ENCODE data around the gene RAB1A. TPM values are rescaled to one million over a fixed set of nuclear protein-coding genes. Genes with fewer than 3 reads are reported as not detected.

The RAB1A gene
- total and polyA plus RNA-seq, 2 of the 13 experiments (the other 11 are each of a cell fraction or from before 2014, with no cell fraction given), result 206 to 226 TPM

DNA sequence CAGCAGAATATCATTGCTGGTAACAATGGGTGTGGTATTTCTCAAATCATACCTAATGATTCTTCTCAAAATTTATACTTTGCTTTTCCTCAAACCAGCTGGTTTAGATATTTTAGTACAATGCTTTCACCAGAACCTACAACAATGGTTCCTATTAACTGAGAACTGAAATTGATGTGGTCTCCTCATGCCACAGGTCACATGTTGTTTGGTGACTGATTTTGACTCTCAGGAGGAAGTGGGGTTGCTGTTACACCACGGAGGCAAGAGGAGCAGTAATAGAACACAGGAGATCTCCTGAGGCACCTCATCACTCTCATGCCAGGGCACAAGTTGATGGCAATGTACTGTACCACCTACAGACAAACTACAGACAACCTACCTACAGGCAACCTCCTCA, 76.7 kb downstream of the RAB1A start:
- H3K4me3 ChIP-seq (replicated peaks in 1 of 3; ENCODE audit: insufficient read depth in 1 of 3, low read depth in 2 of 3, low read length in 3 of 3), result no peak overlapping the region
- TF ChIP-seq ZNF576 (CRISPR knock-in tag; IDR thresholded peaks at IDR 0.05), result no peak
- TF ChIP-seq ZFYVE20 (CRISPR knock-in tag; IDR thresholded peaks at IDR 0.05; ENCODE audit: borderline replicate concordance, low read depth), result no peak
- ChIA-PET POLR2A (no interaction called here), CTCF (ENCODE audit: low intra/inter-chr PET ratio, low total read pairs) (no interaction called here)
- FAIRE-seq (no peak), ATAC-seq (no peak), DNase-seq (ENCODE audit: low spot score) (no peak)
- BruUV-seq (replicated peaks), result no TSS peak
- H2AFZ ChIP-seq (ENCODE audit: low read length), result no peak overlapping the region
- in situ Hi-C loops (cut with HindIII; ENCODE audit: extremely low pct_ligation_motif_present, low pct_unique_long_range_greater_than_20kb), result loop anchor here (25.0 kb wide), 1 partner anchor 509 kb away; no protein-coding TSS in a partner anchor
- H3K4me2 ChIP-seq (ENCODE audit: low read depth, low read length), result no peak overlapping the region
- no peak overlapping the region for H3K9ac ChIP-seq (ENCODE audit: insufficient read depth, low read depth, low read length)
- H3K36me3 ChIP-seq (replicated peaks in 1 of 2; ENCODE audit: control insufficient read depth in 1 of 2, insufficient read depth in 2 of 2, low read length in 2 of 2), result no peaks in the 10 kb centered on the region
- H3K27me3 ChIP-seq (ENCODE audit: control insufficient read depth in 1 of 2, insufficient read depth in 2 of 2, low read length in 2 of 2), result no peaks in the 10 kb centered on the region; a peak in 1 of 5 replicates
- no peaks in the 10 kb centered on the region for H3K9me3 ChIP-seq (ENCODE audit: low read length)
- H3K27ac ChIP-seq (ENCODE audit: extremely low read length, insufficient read depth, low read length), result no peak overlapping the region
- peaks cover 17% of the 10 kb centered on the region for H3K79me2 ChIP-seq (ENCODE audit: insufficient read depth, low read length)
- H4K20me1 ChIP-seq (ENCODE audit: insufficient read depth, low read length), result no peaks in the 10 kb centered on the region
- peaks cover 47% of the 10 kb centered on the region for H3K4me1 ChIP-seq (ENCODE audit: insufficient read depth, low read length)
- intact Hi-C loops (cut with micrococcal nuclease; ENCODE audit: unreplicated experiment), result loop anchor here (10.0 kb wide), 1 partner anchor 522 kb away; no protein-coding TSS in a partner anchor
- 42% methylated on average over 1 of the region's 1 CpG for WGBS (ENCODE audit: low lambda C conversion rate)

DNA sequence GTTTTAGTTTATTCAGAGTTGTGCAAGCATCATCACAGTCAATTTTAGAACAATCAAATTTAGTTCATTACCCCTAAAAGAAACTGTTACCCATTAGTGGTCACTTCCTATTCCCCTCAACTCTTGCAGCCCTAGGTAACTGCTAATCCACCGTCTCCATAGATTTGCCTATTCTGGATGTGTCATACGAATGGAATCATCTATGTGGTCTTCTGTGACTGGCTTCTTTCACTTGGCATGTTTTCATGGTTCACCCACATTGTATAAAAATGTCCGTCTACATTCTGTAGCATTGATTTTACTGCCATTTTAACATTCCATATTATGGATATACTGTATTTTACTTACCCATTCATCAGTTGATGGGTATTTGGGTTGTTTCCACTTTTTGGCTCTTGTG, 79.0 kb downstream of the RAB1A start:
- peaks cover 0 to 4% of the 10 kb centered on the region in 2 experiments; a peak in 1 of 5 replicates for H3K36me3 ChIP-seq (replicated peaks in 1 of 2; ENCODE audit: control insufficient read depth in 1 of 2, insufficient read depth in 2 of 2, low read length in 2 of 2)
- WGBS (ENCODE audit: low lambda C conversion rate), result over 99% methylated on average over 3 of the region's 3 CpGs
- H2AFZ ChIP-seq (ENCODE audit: low read length), result no peak overlapping the region
- H4K20me1 ChIP-seq (ENCODE audit: insufficient read depth, low read length), result no peaks in the 10 kb centered on the region
- no peak overlapping the region for H3K4me3 ChIP-seq (replicated peaks in 1 of 3; ENCODE audit: insufficient read depth in 1 of 3, low read depth in 2 of 3, low read length in 3 of 3)
- no peak for ATAC-seq
- no peaks in the 10 kb centered on the region for H3K9me3 ChIP-seq (ENCODE audit: low read length)
- TF ChIP-seq MAFK (conservative IDR thresholded peaks at IDR 0.05 in 1 of 2, IDR thresholded peaks at IDR 0.05 in 1 of 2; ENCODE audit: low read length in 2 of 2) (no peak), ZNF589 (CRISPR knock-in tag; conservative IDR thresholded peaks at IDR 0.05) (no peak), POLR2AphosphoS2 (IDR thresholded peaks at IDR 0.05; ENCODE audit: low read depth, low read length) (no peak), ZNF816 (CRISPR knock-in tag; IDR thresholded peaks at IDR 0.05; ENCODE audit: borderline replicate concordance) (no peak), HOXA5 (CRISPR knock-in tag; IDR thresholded peaks at IDR 0.05) (no peak), CC2D1A (CRISPR knock-in tag; IDR thresholded peaks at IDR 0.05) (no peak), SMC3 (IDR thresholded peaks at IDR 0.05; ENCODE audit: low read length) (no peak), RFX3 (CRISPR knock-in tag; IDR thresholded peaks at IDR 0.05) (no peak), ERF (CRISPR knock-in tag; IDR thresholded peaks at IDR 0.05) (no peak), ZNF747 (CRISPR knock-in tag; IDR thresholded peaks at IDR 0.05; ENCODE audit: borderline replicate concordance) (no peak), ZNF713 (CRISPR knock-in tag; IDR thresholded peaks at IDR 0.05) (no peak), DR1 (CRISPR knock-in tag; IDR thresholded peaks at IDR 0.05) (no peak)
- TF ChIP-seq, protein P1, sequence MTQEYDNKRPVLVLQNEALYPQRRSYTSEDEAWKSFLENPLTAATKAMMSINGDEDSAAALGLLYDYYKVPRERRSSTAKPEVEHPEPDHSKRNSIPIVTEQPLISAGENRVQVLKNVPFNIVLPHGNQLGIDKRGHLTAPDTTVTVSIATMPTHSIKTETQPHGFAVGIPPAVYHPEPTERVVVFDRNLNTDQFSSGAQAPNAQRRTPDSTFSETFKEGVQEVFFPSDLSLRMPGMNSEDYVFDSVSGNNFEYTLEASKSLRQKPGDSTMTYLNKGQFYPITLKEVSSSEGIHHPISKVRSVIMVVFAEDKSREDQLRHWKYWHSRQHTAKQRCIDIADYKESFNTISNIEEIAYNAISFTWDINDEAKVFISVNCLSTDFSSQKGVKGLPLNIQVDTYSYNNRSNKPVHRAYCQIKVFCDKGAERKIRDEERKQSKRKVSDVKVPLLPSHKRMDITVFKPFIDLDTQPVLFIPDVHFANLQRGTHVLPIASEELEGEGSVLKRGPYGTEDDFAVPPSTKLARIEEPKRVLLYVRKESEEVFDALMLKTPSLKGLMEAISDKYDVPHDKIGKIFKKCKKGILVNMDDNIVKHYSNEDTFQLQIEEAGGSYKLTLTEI (CRISPR knock-in tag; conservative IDR thresholded peaks at IDR 0.05), result no peak
- TF ChIP-seq, protein P2, sequence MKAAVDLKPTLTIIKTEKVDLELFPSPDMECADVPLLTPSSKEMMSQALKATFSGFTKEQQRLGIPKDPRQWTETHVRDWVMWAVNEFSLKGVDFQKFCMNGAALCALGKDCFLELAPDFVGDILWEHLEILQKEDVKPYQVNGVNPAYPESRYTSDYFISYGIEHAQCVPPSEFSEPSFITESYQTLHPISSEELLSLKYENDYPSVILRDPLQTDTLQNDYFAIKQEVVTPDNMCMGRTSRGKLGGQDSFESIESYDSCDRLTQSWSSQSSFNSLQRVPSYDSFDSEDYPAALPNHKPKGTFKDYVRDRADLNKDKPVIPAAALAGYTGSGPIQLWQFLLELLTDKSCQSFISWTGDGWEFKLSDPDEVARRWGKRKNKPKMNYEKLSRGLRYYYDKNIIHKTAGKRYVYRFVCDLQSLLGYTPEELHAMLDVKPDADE (CRISPR knock-in tag; IDR thresholded peaks at IDR 0.05), result no peak
- ChIA-PET CTCF (ENCODE audit: low intra/inter-chr PET ratio, low total read pairs) (no interaction called here), POLR2A (no interaction called here)
- no peak for DNase-seq (ENCODE audit: low spot score)
- H3K9ac ChIP-seq (ENCODE audit: insufficient read depth, low read depth, low read length), result no peak overlapping the region
- BruUV-seq (replicated peaks), result no TSS peak
- peaks cover 33% of the 10 kb centered on the region for H3K4me1 ChIP-seq (ENCODE audit: insufficient read depth, low read length)
- no peak overlapping the region for H3K4me2 ChIP-seq (ENCODE audit: low read depth, low read length)
- no peaks in the 10 kb centered on the region; a peak in 1 of 5 replicates for H3K27me3 ChIP-seq (ENCODE audit: control insufficient read depth in 1 of 2, insufficient read depth in 2 of 2, low read length in 2 of 2)
- no peak overlapping the region for H3K27ac ChIP-seq (ENCODE audit: extremely low read length, insufficient read depth, low read length)
- FAIRE-seq, result no peak
- intact Hi-C loops (cut with micrococcal nuclease; ENCODE audit: unreplicated experiment) (loop anchor here (10.0 kb wide), 1 partner anchor 524 kb away; no protein-coding TSS in a partner anchor), in situ Hi-C loops (cut with HindIII; ENCODE audit: extremely low pct_ligation_motif_present, low pct_unique_long_range_greater_than_20kb) (loop anchor here (25.0 kb wide), 1 partner anchor 511 kb away; no protein-coding TSS in a partner anchor)
- H3K79me2 ChIP-seq (ENCODE audit: insufficient read depth, low read length), result peaks cover 2% of the 10 kb centered on the region
